ENCODE measurements around the gene ATP2B2.

Gene ATP2B2

DNA sequence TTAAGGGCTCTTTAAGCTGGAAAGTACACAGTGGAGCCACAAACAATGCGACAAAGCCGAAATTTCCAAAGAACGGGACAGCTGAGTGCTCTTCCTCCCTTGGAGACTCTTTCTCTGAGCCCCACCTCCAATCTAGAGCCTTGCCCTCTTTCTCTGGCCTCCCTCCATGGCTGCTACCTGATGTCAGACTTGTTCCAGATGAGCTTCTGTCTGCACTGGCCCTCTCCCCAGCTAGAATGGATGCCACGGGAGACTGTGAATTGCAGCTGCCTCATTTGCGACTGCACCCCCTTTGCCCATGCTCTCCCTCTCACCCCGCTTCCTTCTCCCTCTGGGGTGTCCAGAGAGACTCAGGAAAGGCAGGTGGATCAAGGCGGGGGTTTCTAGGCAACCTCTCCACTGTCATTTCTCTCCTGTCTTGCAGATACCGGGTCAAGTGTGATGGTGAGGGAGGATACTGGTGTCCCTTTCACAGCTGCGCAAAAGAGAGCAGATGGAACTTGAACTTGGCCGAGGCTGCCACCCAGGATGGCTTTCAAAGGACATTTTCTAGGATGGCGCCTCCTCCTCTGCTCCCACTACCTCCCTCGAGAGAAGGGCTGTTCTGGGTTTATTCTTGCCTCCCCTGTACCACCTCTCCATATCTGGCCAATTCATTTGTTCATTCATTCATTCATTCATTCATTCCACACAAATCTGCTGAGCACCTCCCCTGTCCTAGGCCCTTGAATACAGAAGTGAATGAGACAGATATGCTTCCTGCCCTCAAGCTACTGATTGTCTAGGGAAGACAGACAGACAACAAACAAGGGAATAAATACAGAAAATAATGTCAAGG, 12.8 kb downstream of the ATP2B2 start:
- DNase-seq: no peak

GRCh38 chr3:10489746-10490483, 15.5 kb downstream of the ATP2B2 start:
- DNase-seq: no peak

DNA sequence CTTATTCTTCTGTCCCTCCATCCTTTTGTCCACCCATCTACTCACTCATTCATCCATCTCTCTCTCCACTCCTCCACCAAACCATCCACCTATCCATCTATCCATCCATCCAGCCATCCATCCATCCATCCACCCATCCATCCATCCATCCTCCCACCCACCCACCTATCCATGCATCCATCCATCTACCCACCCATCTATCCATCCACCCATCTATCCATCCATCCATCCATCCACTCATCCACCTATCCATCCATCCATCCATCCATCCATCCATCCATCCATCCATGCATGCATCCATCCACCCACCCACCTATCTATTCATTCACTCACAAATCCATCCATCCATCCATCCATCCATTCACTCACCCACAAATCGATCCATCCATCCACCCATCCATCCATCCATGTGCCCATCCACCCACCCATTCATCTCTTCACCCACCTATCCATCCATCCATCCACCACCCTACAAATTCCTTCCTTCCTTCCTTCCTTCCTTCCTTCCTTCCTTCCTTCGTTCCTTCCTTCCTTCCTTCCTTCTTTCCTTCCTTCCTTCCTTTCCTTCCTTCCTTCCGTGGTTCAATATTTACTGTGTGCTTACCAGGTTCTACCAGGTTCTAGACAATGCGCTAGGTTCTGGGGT, 17.3 kb downstream of the ATP2B2 start:
- DNase-seq: no peak

GRCh38 chr3:10485806-10486205, 19.6 kb downstream of the ATP2B2 start:
- no peak for DNase-seq

DNA sequence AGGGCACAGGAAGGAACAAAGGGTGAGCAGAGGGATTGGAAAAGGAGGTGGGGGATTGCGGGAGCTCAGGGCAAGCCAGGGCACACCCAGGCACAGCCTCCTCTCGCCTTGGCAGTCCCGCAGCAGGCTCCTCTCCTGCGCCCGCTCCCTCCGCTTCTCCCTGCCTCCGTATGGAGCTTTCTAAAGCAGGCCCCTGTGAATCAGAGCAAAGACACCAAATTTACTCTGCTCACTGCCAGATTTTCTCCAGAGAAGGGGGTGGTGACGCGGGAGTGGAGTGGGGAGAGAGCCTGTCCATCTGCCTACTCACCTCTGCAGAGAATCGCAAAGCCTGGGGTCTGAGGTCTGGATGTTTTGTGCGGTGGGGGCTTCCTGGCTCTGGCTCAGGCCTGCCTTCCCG, 20.0 kb downstream of the ATP2B2 start:
- DNase-seq: no peak

GRCh38 chr3:10484709-10485108, 20.7 kb downstream of the ATP2B2 start:
- no peak for DNase-seq

DNA sequence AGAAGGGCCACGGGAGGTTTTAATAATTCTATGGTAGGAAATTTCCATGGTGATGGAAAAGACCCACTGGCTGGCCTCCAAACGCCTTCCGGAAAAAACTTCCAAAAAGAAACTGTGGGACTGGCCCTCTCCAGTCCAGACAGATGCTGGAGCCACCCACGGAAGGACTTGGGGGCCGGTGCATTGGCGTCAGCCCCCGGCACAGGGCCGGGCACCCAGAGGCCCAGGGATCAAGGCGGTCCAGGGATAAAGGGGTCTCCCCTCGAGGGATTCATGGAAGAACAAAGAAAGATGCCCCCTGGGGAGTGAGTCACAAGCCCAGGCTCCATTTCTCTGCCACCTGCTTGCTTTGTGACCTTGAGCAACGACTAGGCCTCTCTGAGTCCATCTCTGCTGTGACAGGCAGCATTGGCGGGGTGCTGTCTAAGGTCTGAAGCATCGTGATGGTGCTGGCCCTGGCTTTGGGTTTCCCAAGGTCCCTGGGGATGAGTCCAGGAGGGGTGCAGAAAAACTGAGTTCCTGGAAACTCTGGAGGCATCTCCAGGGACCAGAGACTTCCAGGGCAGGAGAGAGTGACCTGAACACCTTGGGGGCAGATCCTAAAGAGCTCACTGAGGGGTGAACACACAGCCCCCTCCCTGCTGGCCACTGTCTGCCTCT, 21.6 kb downstream of the ATP2B2 start:
- no peak for DNase-seq

- no peak for DNase-seq
These were observed 22.1 kb downstream of the ATP2B2 start for GRCh38 chr3:10483364-10483675.

GRCh38 chr3:10482631-10483363, 22.6 kb downstream of the ATP2B2 start:
- no peak for DNase-seq

- no peak for DNase-seq
These were observed 24.5 kb downstream of the ATP2B2 start for GRCh38 chr3:10480871-10481378.

- DNase-seq: no peak
These were observed 26.1 kb downstream of the ATP2B2 start for GRCh38 chr3:10479311-10479710.

GRCh38 chr3:10475983-10476382, 29.4 kb downstream of the ATP2B2 start:
- DNase-seq: no peak

- DNase-seq: no peak
These were observed 30.5 kb downstream of the ATP2B2 start for GRCh38 chr3:10474847-10475246.

- DNase-seq: peak in 1 of 2 experiments; percentile 45
These were observed 31.1 kb downstream of the ATP2B2 start for GRCh38 chr3:10474275-10474646.

DNA sequence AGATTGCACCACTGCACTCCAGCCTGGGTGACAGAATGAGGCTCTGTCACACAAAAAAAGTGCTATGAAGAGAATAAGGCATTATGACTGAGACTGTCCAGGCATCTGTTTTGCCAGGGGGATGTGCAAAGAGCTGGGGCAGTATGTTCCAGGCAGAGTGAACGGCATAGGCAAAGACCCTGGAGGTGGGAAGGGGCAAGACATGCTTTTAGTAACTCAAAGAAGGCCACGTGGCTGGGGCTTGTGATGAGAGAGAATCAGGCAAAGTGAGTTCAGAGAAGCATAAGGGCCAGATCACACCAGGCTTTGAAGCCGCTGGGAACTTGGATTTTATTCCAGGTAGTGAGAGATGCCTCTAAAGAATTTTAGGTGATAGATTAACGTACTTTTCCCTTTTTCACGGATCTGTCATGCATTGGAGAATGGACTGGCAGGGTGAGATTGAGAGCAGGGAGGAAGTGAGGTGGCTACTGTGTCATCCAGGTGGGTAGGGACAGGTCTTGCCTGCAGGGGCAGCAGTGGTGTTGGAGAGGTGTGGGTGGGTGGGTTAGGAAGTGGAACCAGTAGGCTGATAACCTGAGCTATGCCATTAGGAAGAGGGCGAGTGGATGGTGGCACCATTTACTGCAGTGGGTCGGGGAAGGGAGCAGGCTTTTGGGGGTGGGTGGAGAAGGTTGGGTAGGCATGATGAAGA, 31.7 kb downstream of the ATP2B2 start:
- DNase-seq: peak in 1 of 2 experiments; percentile 8

DNA sequence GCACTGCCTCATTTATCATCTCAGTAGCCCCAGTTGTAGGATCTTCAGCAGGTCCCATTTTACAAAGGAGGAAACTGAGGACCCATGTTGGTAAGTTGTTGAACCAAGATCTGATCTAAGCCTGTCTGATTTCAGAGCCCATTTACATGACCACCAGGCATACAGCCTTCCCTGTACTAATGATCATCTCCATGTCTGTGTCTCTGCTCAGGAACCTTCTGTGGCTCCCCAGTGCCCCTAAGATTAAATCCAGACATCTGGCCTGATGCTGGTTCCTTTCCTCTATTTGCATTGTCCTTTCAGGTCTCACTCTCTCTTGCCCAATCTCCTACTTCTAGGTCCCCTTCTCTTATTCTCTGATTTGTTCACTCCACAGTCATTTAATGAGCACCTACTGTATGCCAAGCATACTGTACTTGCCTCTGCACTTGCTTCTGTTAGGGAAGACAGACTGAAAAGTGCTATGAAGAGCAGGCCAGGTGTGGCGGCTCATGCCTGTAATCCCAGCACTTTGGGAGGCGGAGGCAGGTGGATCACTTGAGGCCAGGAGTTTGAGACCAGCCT, 32.4 kb downstream of the ATP2B2 start:
- no peak for DNase-seq

- no peak for DNase-seq
These were observed 34.2 kb downstream of the ATP2B2 start for GRCh38 chr3:10471054-10471688.

DNA sequence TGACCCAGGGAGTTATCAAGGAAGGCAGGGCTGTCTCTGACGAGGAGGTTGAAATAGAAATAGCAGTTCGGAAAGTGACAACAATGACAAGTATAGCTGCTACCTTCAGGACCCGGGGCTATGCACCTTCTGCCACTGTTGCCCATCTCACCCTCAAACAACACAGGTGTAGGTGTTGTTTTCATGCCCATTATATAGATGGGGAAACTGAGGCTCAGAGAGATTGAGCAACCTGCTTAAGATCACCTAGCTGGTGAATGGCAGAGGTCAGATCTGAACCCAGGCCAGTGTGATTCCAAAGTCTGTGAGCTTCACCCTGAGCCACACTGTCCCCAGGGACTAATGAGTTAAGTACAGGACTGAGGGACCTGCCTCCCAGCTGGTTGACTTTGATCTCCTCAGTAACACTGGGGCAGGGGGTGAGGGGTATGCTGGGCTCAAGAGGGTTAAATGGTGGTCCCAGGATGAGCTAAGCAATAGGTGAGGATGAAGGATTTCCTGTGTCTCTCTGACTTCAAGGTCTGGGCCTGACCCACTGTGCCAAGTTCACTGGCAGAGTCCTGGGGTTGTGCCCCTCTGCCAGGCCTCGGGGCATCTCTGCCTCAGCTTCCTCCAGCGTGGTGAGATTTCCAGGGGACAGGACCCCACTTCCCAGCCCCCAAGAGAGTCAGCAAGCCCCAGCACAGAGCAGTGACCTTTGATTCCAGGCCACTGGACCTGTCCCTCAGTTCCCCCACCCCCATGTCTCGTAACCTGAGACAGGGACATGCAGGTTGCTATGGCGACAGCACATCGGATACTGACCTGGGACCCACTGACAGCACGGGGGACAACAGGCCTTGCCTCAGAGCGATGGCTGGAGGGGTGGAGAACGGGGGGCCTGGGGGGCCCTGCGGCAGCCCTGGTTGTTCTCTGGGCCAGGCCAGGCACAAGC, 35.0 kb downstream of the ATP2B2 start:
- DNase-seq: peak in 1 of 2 experiments; percentile 14

GRCh38 chr3:10469441-10470119, 35.8 kb downstream of the ATP2B2 start:
- DNase-seq: peak in 1 of 2 experiments; percentile 16

All from NCI-H526 (cell line).